Astrocyte of the hippocampus (primary cell): ENCODE results near the gene KIAA2012.

Experiments
- DNase-seq: peaks from one replicate; pipeline ENCODE4 v3.0.0; 2011; ENCODE audit warnings: low read depth, low spot score

Gene KIAA2012

GRCh38 chr2:202149155-202149762 lies 76.2 kb downstream of the KIAA2012 start:
- peak; percentile 81 for DNase-seq

- DNase-seq = no peak
These were observed 76.9 kb downstream of the KIAA2012 start for GRCh38 chr2:202149936-202150335.

- DNase-seq = no peak
These were observed 79.2 kb downstream of the KIAA2012 start for GRCh38 chr2:202152104-202152715.

GRCh38 chr2:202154613-202155012 lies 81.6 kb downstream of the KIAA2012 start:
- DNase-seq = no peak

GRCh38 chr2:202157211-202157990 lies 84.3 kb downstream of the KIAA2012 start:
- DNase-seq = no peak

- peak; percentile 42 for DNase-seq
These were observed 85.7 kb downstream of the KIAA2012 start for GRCh38 chr2:202158796-202159195.

GRCh38 chr2:202161151-202161835 lies 88.2 kb downstream of the KIAA2012 start:
- peak; percentile 28 for DNase-seq

GRCh38 chr2:202164411-202164810 lies 91.4 kb downstream of the KIAA2012 start:
- DNase-seq = no peak

GRCh38 chr2:202165208-202165607 lies 92.2 kb downstream of the KIAA2012 start:
- DNase-seq = no peak

- no peak for DNase-seq
These were observed 92.9 kb downstream of the KIAA2012 start for GRCh38 chr2:202165945-202166344.

GRCh38 chr2:202169131-202169530 lies 96.1 kb downstream of the KIAA2012 start:
- no peak for DNase-seq

- no peak for DNase-seq
These were observed 96.9 kb downstream of the KIAA2012 start for GRCh38 chr2:202169832-202170424.

GRCh38 chr2:202171241-202171825 lies 98.3 kb downstream of the KIAA2012 start:
- DNase-seq = peak; percentile 63

- DNase-seq = peak; percentile 31
These were observed 99.6 kb downstream of the KIAA2012 start for GRCh38 chr2:202172439-202173211.

GRCh38 chr2:202178346-202178958 lies 105.4 kb downstream of the KIAA2012 start:
- DNase-seq = peak; percentile 84

- DNase-seq = no peak
These were observed 111.5 kb downstream of the KIAA2012 start for GRCh38 chr2:202184557-202184956.

- DNase-seq = no peak
These were observed 112.1 kb downstream of the KIAA2012 start for GRCh38 chr2:202185156-202185555.

GRCh38 chr2:202186641-202187202 lies 113.7 kb downstream of the KIAA2012 start:
- no peak for DNase-seq

- peak; percentile 40 for DNase-seq
These were observed 114.5 kb downstream of the KIAA2012 start for GRCh38 chr2:202187570-202187969.

GRCh38 chr2:202193305-202193704 lies 120.2 kb downstream of the KIAA2012 start:
- DNase-seq = no peak
